IMR-90 (cell line): Measurements from ENCODE around the gene SLC15A1. TPM values are rescaled to one million over a fixed set of nuclear protein-coding genes. Genes with fewer than 3 reads are reported as not detected.

ENCODE experiments used
- ATAC-seq: fragments of 200-7000 bp; cut with Tn5 transposase; 2 replicates; pipeline ENCODE4 v1.9.1; 2020; ENCODE audit warnings: low read depth, mild to moderate bottlenecking, moderate library complexity
- BruUV-seq: library from RNA; stranded (reverse); fragments of 400-500 nt; replicated peaks from 2 replicates; lab custom pipeline; 2021; lab: Mats Ljungman, UMichigan
- CTCF ChIA-PET: fragments of 300-600 bp; formaldehyde crosslinking; extraction: SDS; loops from one replicate; lab custom pipeline; 2021; ENCODE audit warnings: antibody characterized with exemption; lab: Yijun Ruan, JAX
- POLR2A ChIA-PET: fragments of 300-600 bp; sonication (Branson Sonifier 250); formaldehyde crosslinking; loops from one replicate; lab custom pipeline; 2022; ENCODE audit warnings: antibody characterized with exemption; ENCODE audit not compliant: unreplicated experiment; lab: Charles Lee
- DNase-seq: peaks from one replicate; pipeline ENCODE4 v3.0.0; 2013
- H2AFZ ChIP-seq: replicated peaks from 2 replicates; pipeline ENCODE3; 2013; ENCODE audit warnings: low read length, mild to moderate bottlenecking; ENCODE audit not compliant: poor library complexity
- H2AK5ac ChIP-seq: 2 replicates; pipeline ENCODE4 v1.6.1; 2013; ENCODE audit warnings: low read depth, low read length, inconsistent platforms
- H2AK9ac ChIP-seq: replicated peaks from 2 replicates; pipeline ENCODE3; 2013; ENCODE audit warnings: mild to moderate bottlenecking, low read depth, low read length, moderate library complexity; ENCODE audit not compliant: poor library complexity
- H2BK120ac ChIP-seq: 2 replicates; pipeline ENCODE4 v1.6.1; 2013; ENCODE audit warnings: low read depth, low read length, inconsistent platforms
- H2BK15ac ChIP-seq: 3 replicates; pipeline ENCODE4 v1.6.1; 2013; ENCODE audit warnings: low read depth, low read length, inconsistent platforms
- H2BK20ac ChIP-seq: 2 replicates; pipeline ENCODE4 v1.6.1; 2013; ENCODE audit warnings: low read depth, mild to moderate bottlenecking, inconsistent platforms, low read length, moderate library complexity
- H2BK5ac ChIP-seq: 2 replicates; pipeline ENCODE4 v1.6.1; 2013; ENCODE audit warnings: mild to moderate bottlenecking, low read depth, low read length, inconsistent platforms; ENCODE audit not compliant: poor library complexity, severe bottlenecking
- H3K14ac ChIP-seq: replicated peaks from 2 replicates; pipeline ENCODE4 v1.6.1; 2013; ENCODE audit warnings: low read depth, low read length, inconsistent platforms
- H3K18ac ChIP-seq: 2 replicates; pipeline ENCODE4 v1.6.1; 2013; ENCODE audit warnings: low read depth, low read length, control low read depth
- H3K23ac ChIP-seq: 2 replicates; pipeline ENCODE4 v1.6.1; 2013; ENCODE audit warnings: low read depth, low read length, inconsistent platforms
- H3K27ac ChIP-seq: 2 replicates; pipeline ENCODE4 v1.5.1; 2013; ENCODE audit warnings: mild to moderate bottlenecking, control low read depth, low read length; ENCODE audit not compliant: insufficient read depth
- H3K27me3 ChIP-seq: 2 replicates; pipeline ENCODE4 v1.6.1; 2013; ENCODE audit warnings: low read length; ENCODE audit not compliant: control insufficient read depth, insufficient read depth
- H3K36me3 ChIP-seq: 2 replicates; pipeline ENCODE4 v1.6.1; 2013; ENCODE audit warnings: low read length, mixed read lengths; ENCODE audit not compliant: control insufficient read depth, insufficient read depth
- H3K4ac ChIP-seq: 2 replicates; pipeline ENCODE4 v1.6.1; 2013; ENCODE audit warnings: low read depth, low read length, inconsistent platforms
- H3K4me1 ChIP-seq: 2 replicates; pipeline ENCODE4 v1.6.1; 2013; ENCODE audit warnings: low read length, mixed read lengths; ENCODE audit not compliant: control insufficient read depth, insufficient read depth
- H3K4me2 ChIP-seq: 2 replicates; pipeline ENCODE4 v1.6.1; 2013; ENCODE audit warnings: low read depth, mild to moderate bottlenecking, control low read depth, low read length, moderate library complexity
- H3K4me3 ChIP-seq: 2 replicates; pipeline ENCODE4 v1.5.1; 2013; ENCODE audit warnings: low read depth, mild to moderate bottlenecking, control low read depth, low read length, moderate library complexity; ENCODE audit not compliant: insufficient read depth
- H3K56ac ChIP-seq: 2 replicates; pipeline ENCODE4 v1.6.1; 2013; ENCODE audit warnings: low read length, inconsistent platforms; ENCODE audit not compliant: insufficient read depth; ENCODE audit errors: extremely low read depth
- H3K79me1 ChIP-seq, 2 experiments: 2 replicates each; pipeline ENCODE4 v1.6.1; 2013; ENCODE audit warnings: low read length in 2 of 2, inconsistent platforms in 1 of 2, low read depth in 1 of 2
- H3K9ac ChIP-seq: 2 replicates; pipeline ENCODE4 v1.6.1; 2013; ENCODE audit warnings: low read depth, low read length, control low read depth
- H3K9me1 ChIP-seq: 2 replicates; pipeline ENCODE4 v1.6.1; 2013; ENCODE audit warnings: low read length, inconsistent platforms; ENCODE audit not compliant: insufficient read depth
- H3K9me3 ChIP-seq: 2 replicates; pipeline ENCODE4 v1.6.1; 2013; ENCODE audit warnings: low read length; ENCODE audit not compliant: control insufficient read depth, insufficient read depth
- H4K20me1 ChIP-seq: 2 replicates; pipeline ENCODE4 v1.6.1; 2013; ENCODE audit warnings: low read length, inconsistent platforms; ENCODE audit not compliant: insufficient read depth
- H4K5ac ChIP-seq: 2 replicates; pipeline ENCODE4 v1.6.1; 2013; ENCODE audit warnings: mild to moderate bottlenecking, low read depth, low read length, control low read depth
- H4K8ac ChIP-seq, 2 experiments: 2 replicates each; pipeline ENCODE4 v1.6.1; 2013; ENCODE audit warnings: low read depth in 2 of 2, low read length in 2 of 2, control low read depth in 1 of 2, inconsistent platforms in 1 of 2
- H4K91ac ChIP-seq: 2 replicates; pipeline ENCODE4 v1.6.1; 2013; ENCODE audit warnings: low read depth, low read length, inconsistent platforms; ENCODE audit not compliant: insufficient read depth
- MAFK ChIP-seq: IDR thresholded peaks from 2 replicates; pipeline ENCODE4 v1.6.1; 2012; ENCODE audit warnings: low read depth, low read length, improper control_type of control experiment
- MXI1 ChIP-seq: IDR thresholded peaks from 2 replicates; pipeline ENCODE4 v1.6.1; 2012; ENCODE audit warnings: low read depth, mild to moderate bottlenecking, low read length, moderate library complexity, borderline replicate concordance
- POLR2A ChIP-seq: IDR thresholded peaks from 2 replicates; pipeline ENCODE4 v1.6.1; 2012; ENCODE audit warnings: mild to moderate bottlenecking, low read depth, low read length
- RAD21 ChIP-seq: IDR thresholded peaks from 2 replicates; pipeline ENCODE4 v1.6.1; 2012; ENCODE audit warnings: low read length, improper control_type of control experiment
- SMC3 ChIP-seq: fragments of 150-350 bp; IDR thresholded peaks from 2 replicates; pipeline ENCODE4 v1.6.1; 2016; ENCODE audit warnings: low read depth, mild to moderate bottlenecking, antibody characterized with exemption, low read length, moderate library complexity
- WGBS, 2 experiments: methylation state at CpG; one replicate each; pipeline versions ENCODE4 v1.1.5 to v1.1.7; 2013; ENCODE audit warnings: missing lambda C conversion rate in 2 of 2; ENCODE audit not compliant: insufficient read length in 1 of 2; ENCODE audit errors: extremely low coverage in 2 of 2; 5-methylcytosine and 5-hydroxymethylcytosine counted together
- dilution Hi-C: fragments of 300-500 bp; cut with HindIII; formaldehyde crosslinking; loops from one replicate; pipeline ENCODE4 v1.14.3; 2018; ENCODE audit warnings: low sequenced_read_pairs; ENCODE audit not compliant: unreplicated experiment
- in situ Hi-C: fragments of 300-500 bp; cut with MboI; formaldehyde crosslinking; loops from 3 replicates; pipeline ENCODE4 v1.14.3; 2019; ENCODE audit warnings: low sequenced_read_pairs, inconsistent platforms, mixed read lengths
- intact Hi-C: fragments of 100-400 bp; cut with micrococcal nuclease; formaldehyde crosslinking; loops from 2 replicates; pipeline ENCODE4 v1.10.0; 2022
- polyA plus RNA-seq, 3 experiments: library from polyadenylated mRNA; depleted of rRNA; stranded (reverse); fragments of >200 nt; gene quantifications; 2 replicates each; pipeline ENCODE4 v1.2.3, GENCODE V29; 2012; ENCODE audit warnings: low replicate concordance in 1 of 3
- total RNA-seq: library from RNA; depleted of rRNA; stranded (reverse); fragments of >200 nt; gene quantifications from 2 replicates; pipeline ENCODE4 v1.2.3, GENCODE V29; 2012
- TF ChIP-seq, protein P1 (sequence below): conservative IDR thresholded peaks from 2 replicates; pipeline ENCODE4 v1.5.1; 2012; ENCODE audit warnings: mild to moderate bottlenecking, low read depth, low read length, improper control_type of control experiment
- TF ChIP-seq, protein P2 (sequence below): fragments of 150-350 bp; IDR thresholded peaks from 2 replicates; pipeline ENCODE4 v1.6.1; 2016; ENCODE audit warnings: low read depth, mild to moderate bottlenecking, low read length, moderate library complexity, borderline replicate concordance

The SLC15A1 gene
- total and polyA plus RNA-seq, 2 of the 4 experiments (the other 2 are of a cell fraction), result not detected

DNA sequence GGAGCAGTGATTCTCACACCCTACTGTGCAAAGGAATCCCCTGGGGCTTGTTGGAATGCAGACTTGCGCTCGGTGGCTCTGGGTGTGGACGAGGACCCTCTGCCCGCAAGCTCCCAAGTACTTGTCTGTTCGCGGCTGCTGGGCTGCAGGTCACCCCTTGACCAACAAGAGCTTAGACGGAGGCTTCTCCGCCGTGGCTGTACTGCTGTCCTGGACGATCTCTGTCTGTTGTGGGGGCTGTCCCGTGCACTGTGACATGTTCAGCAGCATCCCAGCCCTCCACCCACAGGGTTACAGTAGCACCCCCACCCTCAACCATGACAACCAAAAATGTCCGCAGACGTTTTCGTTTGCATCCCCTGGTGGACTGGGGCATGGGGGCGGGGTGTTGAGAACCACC lies 22.9 kb upstream of the SLC15A1 start:
- H3K79me1 ChIP-seq, result no peaks in the 10 kb centered on the region
- no peak overlapping the region for H3K27ac ChIP-seq
- no peak overlapping the region for H4K91ac ChIP-seq
- intact Hi-C loops (no loop called here), in situ Hi-C loops (no loop called here), dilution Hi-C loops (no loop called here)
- no peak overlapping the region for H3K18ac ChIP-seq
- no peaks in the 10 kb centered on the region for H4K20me1 ChIP-seq
- ChIA-PET POLR2A (no interaction called here), CTCF (no interaction called here)
- no peak overlapping the region for H3K4me2 ChIP-seq
- H3K23ac ChIP-seq, result no peak overlapping the region
- H3K9me1 ChIP-seq, result no peaks in the 10 kb centered on the region; the same call in none of the 2 replicates
- no peak overlapping the region for H2BK120ac ChIP-seq
- H3K9me3 ChIP-seq, result peaks cover 5% of the 10 kb centered on the region
- H2BK5ac ChIP-seq, result no peak overlapping the region
- H4K5ac ChIP-seq, result no peak overlapping the region
- no peak overlapping the region for H2BK20ac ChIP-seq
- H3K27me3 ChIP-seq, result peaks cover 2% of the 10 kb centered on the region; the same call in 1 of the 2 replicates
- H2AK5ac ChIP-seq, result no peak overlapping the region
- H3K14ac ChIP-seq, result no peak overlapping the region
- no peak overlapping the region for H3K56ac ChIP-seq
- H4K8ac ChIP-seq, result no peak overlapping the region
- H2AFZ ChIP-seq, result no peak overlapping the region
- no peak overlapping the region for H3K4ac ChIP-seq
- H3K4me3 ChIP-seq, result no peak overlapping the region
- 83% methylated on average over 9 of the region's 15 CpGs; no CpG with 5 or more reads in 1 of the 2 experiments for WGBS, 2 experiments
- H3K4me1 ChIP-seq, result peaks cover 2% of the 10 kb centered on the region
- ATAC-seq (no peak), DNase-seq (no peak)
- TF ChIP-seq POLR2A (no peak), RAD21 (no peak), SMC3 (no peak), MAFK (no peak), MXI1 (no peak)
- TF ChIP-seq, protein P1, sequence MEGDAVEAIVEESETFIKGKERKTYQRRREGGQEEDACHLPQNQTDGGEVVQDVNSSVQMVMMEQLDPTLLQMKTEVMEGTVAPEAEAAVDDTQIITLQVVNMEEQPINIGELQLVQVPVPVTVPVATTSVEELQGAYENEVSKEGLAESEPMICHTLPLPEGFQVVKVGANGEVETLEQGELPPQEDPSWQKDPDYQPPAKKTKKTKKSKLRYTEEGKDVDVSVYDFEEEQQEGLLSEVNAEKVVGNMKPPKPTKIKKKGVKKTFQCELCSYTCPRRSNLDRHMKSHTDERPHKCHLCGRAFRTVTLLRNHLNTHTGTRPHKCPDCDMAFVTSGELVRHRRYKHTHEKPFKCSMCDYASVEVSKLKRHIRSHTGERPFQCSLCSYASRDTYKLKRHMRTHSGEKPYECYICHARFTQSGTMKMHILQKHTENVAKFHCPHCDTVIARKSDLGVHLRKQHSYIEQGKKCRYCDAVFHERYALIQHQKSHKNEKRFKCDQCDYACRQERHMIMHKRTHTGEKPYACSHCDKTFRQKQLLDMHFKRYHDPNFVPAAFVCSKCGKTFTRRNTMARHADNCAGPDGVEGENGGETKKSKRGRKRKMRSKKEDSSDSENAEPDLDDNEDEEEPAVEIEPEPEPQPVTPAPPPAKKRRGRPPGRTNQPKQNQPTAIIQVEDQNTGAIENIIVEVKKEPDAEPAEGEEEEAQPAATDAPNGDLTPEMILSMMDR, result no peak
- TF ChIP-seq, protein P2, sequence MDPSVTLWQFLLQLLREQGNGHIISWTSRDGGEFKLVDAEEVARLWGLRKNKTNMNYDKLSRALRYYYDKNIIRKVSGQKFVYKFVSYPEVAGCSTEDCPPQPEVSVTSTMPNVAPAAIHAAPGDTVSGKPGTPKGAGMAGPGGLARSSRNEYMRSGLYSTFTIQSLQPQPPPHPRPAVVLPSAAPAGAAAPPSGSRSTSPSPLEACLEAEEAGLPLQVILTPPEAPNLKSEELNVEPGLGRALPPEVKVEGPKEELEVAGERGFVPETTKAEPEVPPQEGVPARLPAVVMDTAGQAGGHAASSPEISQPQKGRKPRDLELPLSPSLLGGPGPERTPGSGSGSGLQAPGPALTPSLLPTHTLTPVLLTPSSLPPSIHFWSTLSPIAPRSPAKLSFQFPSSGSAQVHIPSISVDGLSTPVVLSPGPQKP, result no peak
- BruUV-seq, result no TSS peak
- H2AK9ac ChIP-seq, result no peak overlapping the region
- no peaks in the 10 kb centered on the region for H3K36me3 ChIP-seq
- H3K9ac ChIP-seq, result no peak overlapping the region
- no peak overlapping the region for H2BK15ac ChIP-seq
